CD4-positive, alpha-beta T cell treated with Interleukin-6 for 4 hours (primary cell): ENCODE data around the gene IQSEC2.

ENCODE experiments used
- DNase-seq: peaks from one replicate; pipeline ENCODE4 v3.0.0-alpha.2; 2020; ENCODE audit warnings: mixed read lengths

The IQSEC2 gene

GRCh38 chrX:53305219-53305995 lies 24.0 kb upstream of the IQSEC2 start:
- no peak for DNase-seq

- DNase-seq, result no peak
Observed at GRCh38 chrX:53303195-53303594, 21.8 kb upstream of the IQSEC2 start.

- no peak for DNase-seq
Observed at GRCh38 chrX:53300157-53300556, 18.8 kb upstream of the IQSEC2 start.

GRCh38 chrX:53294024-53294648 lies 12.8 kb upstream of the IQSEC2 start:
- no peak for DNase-seq

GRCh38 chrX:53291596-53291995 lies 10.2 kb upstream of the IQSEC2 start:
- DNase-seq, result no peak

- no peak for DNase-seq
Observed at GRCh38 chrX:53290441-53291041, 9.2 kb upstream of the IQSEC2 start.

- peak; percentile 44 for DNase-seq
Observed at GRCh38 chrX:53288189-53288588, 6.8 kb upstream of the IQSEC2 start.

GRCh38 chrX:53287493-53288138 lies 6.2 kb upstream of the IQSEC2 start:
- DNase-seq, result peak; percentile 61

GRCh38 chrX:53286171-53286570 lies 4.8 kb upstream of the IQSEC2 start:
- DNase-seq, result no peak

GRCh38 chrX:53285591-53285990 lies 4.2 kb upstream of the IQSEC2 start:
- no peak for DNase-seq

- peak; percentile 65 for DNase-seq
Observed at GRCh38 chrX:53284684-53285447, 3.5 kb upstream of the IQSEC2 start.

GRCh38 chrX:53283567-53283966 lies 2.2 kb upstream of the IQSEC2 start:
- no peak for DNase-seq

GRCh38 chrX:53283099-53283498 lies 1.7 kb upstream of the IQSEC2 start:
- DNase-seq, result no peak

GRCh38 chrX:53281963-53282695 lies 745 bp upstream of the IQSEC2 start:
- DNase-seq, result no peak

- no peak for DNase-seq
Observed at GRCh38 chrX:53280331-53281320, 758 bp downstream of the IQSEC2 start.

GRCh38 chrX:53279296-53280237 lies 1.8 kb downstream of the IQSEC2 start:
- DNase-seq, result no peak

GRCh38 chrX:53272808-53273337 lies 8.5 kb downstream of the IQSEC2 start:
- DNase-seq, result no peak

- no peak for DNase-seq
Observed at GRCh38 chrX:53269536-53270107, 11.8 kb downstream of the IQSEC2 start.

- no peak for DNase-seq
Observed at GRCh38 chrX:53268173-53268572, 13.2 kb downstream of the IQSEC2 start.
